HepG2 (cell line): ENCODE measurements around the gene NOP56. TPM values are rescaled to one million over a fixed set of nuclear protein-coding genes. Genes with fewer than 3 reads are reported as not detected.

ENCODE experiments used
- AGO2 ChIP-seq: fragments of 200-400 bp; formaldehyde crosslinking; optimal IDR thresholded peaks from 2 replicates; pipeline ENCODE3; 2017; ENCODE audit warnings: mild to moderate bottlenecking, low read depth, low read length, moderate library complexity
- CEBPG ChIP-seq: IDR thresholded peaks from 2 replicates; pipeline ENCODE4 v1.6.1; 2016
- DR1 ChIP-seq: sonication (generic); formaldehyde crosslinking; IDR thresholded peaks from 2 replicates; pipeline ENCODE4 v1.8.0; 2021; ENCODE audit warnings: mild to moderate bottlenecking, missing genetic modification reagents, inconsistent platforms
- ELF1 ChIP-seq: sonication (generic); formaldehyde crosslinking; IDR thresholded peaks from 2 replicates; pipeline ENCODE4 v1.4.0; 2020; ENCODE audit warnings: missing genetic modification reagents
- ETV5 ChIP-seq: IDR thresholded peaks from 2 replicates; pipeline ENCODE4 v1.6.1; 2018; ENCODE audit warnings: missing biosample characterization, missing genetic modification reagents, inconsistent platforms, borderline replicate concordance
- LCORL ChIP-seq, 2 experiments: fragments of 450-650 bp in 1 of 2; sonication (generic) in 1 of 2; formaldehyde crosslinking in 1 of 2; IDR thresholded peaks; 2 replicates each; pipeline versions ENCODE4 v1.5.0 to v1.6.1; 2017 to 2020; ENCODE audit warnings: antibody characterized with exemption in 1 of 2, missing genetic modification reagents in 1 of 2
- MAFF ChIP-seq: IDR thresholded peaks from 2 replicates; pipeline ENCODE4 v1.6.1; 2011; ENCODE audit warnings: low read depth, low read length, improper control_type of control experiment
- MEF2D ChIP-seq: sonication (generic); formaldehyde crosslinking; IDR thresholded peaks from 2 replicates; pipeline ENCODE4 v1.5.1; 2020; ENCODE audit warnings: mild to moderate bottlenecking, missing genetic modification reagents
- MTF2 ChIP-seq: sonication (generic); formaldehyde crosslinking; IDR thresholded peaks from 2 replicates; pipeline ENCODE4 v1.5.0; 2020; ENCODE audit warnings: missing genetic modification reagents, borderline replicate concordance
- NCOA2 ChIP-seq: sonication (generic); formaldehyde crosslinking; IDR thresholded peaks from 2 replicates; pipeline ENCODE4 v1.8.0; 2022; ENCODE audit warnings: inconsistent platforms
- PHB2 ChIP-seq: fragments of 450-650 bp; IDR thresholded peaks from 2 replicates; pipeline ENCODE4 v1.6.1; 2018; ENCODE audit not compliant: partially characterized antibody
- SOX6 ChIP-seq, 2 experiments: fragments of 450-650 bp in 1 of 2; sonication (generic) in 1 of 2; formaldehyde crosslinking in 1 of 2; IDR thresholded peaks; 2 replicates each; pipeline versions ENCODE4 v1.4.0 to v1.6.1; 2017 to 2020; ENCODE audit warnings: antibody characterized with exemption in 1 of 2, mild to moderate bottlenecking in 1 of 2, missing genetic modification reagents in 1 of 2
- SRSF9 ChIP-seq: fragments of 200-400 bp; formaldehyde crosslinking; IDR thresholded peaks from 2 replicates; pipeline ENCODE4 v1.6.1; 2018; ENCODE audit warnings: borderline replicate concordance, mild to moderate bottlenecking, low read depth, low read length; ENCODE audit not compliant: insufficient read depth, poor library complexity, severe bottlenecking
- TEAD2 ChIP-seq: sonication (generic); formaldehyde crosslinking; IDR thresholded peaks from 2 replicates; pipeline ENCODE4 v1.9.0; 2021; ENCODE audit warnings: missing genetic modification reagents
- TSC22D2 ChIP-seq: sonication (generic); formaldehyde crosslinking; IDR thresholded peaks from 2 replicates; pipeline ENCODE4 v1.5.1; 2020; ENCODE audit warnings: missing genetic modification reagents, mild to moderate bottlenecking, borderline replicate concordance
- YEATS4 ChIP-seq: sonication (generic); formaldehyde crosslinking; IDR thresholded peaks from 2 replicates; pipeline ENCODE4 v1.4.0; 2020; ENCODE audit warnings: missing genetic modification reagents, borderline replicate concordance
- ZBTB7B ChIP-seq: sonication (generic); formaldehyde crosslinking; IDR thresholded peaks from 2 replicates; pipeline ENCODE4 v1.4.0; 2020; ENCODE audit warnings: missing genetic modification reagents
- ZFP36 ChIP-seq: fragments of 150-350 bp; IDR thresholded peaks from 2 replicates; pipeline ENCODE4 v1.6.1; 2018; ENCODE audit warnings: borderline replicate concordance, low read length, low read depth; ENCODE audit not compliant: partially characterized antibody
- ZFP37 ChIP-seq: sonication (generic); formaldehyde crosslinking; IDR thresholded peaks from 2 replicates; pipeline ENCODE4 v1.4.0; 2020; ENCODE audit warnings: missing genetic modification reagents, borderline replicate concordance
- ZKSCAN1 ChIP-seq: fragments of 150-350 bp; IDR thresholded peaks from 2 replicates; pipeline ENCODE4 v1.6.1; 2014; ENCODE audit warnings: low read length
- ZNF160 ChIP-seq: sonication (generic); formaldehyde crosslinking; IDR thresholded peaks from 2 replicates; pipeline ENCODE4 v1.8.0; 2022; ENCODE audit warnings: mild to moderate bottlenecking, inconsistent platforms, missing genetic modification reagents
- ZNF451 ChIP-seq: sonication (generic); formaldehyde crosslinking; IDR thresholded peaks from 2 replicates; pipeline ENCODE4 v1.5.0; 2020; ENCODE audit warnings: mild to moderate bottlenecking, missing genetic modification reagents
- ZNF547 ChIP-seq: sonication (generic); formaldehyde crosslinking; IDR thresholded peaks from 2 replicates; pipeline ENCODE4 v1.5.1; 2020; ENCODE audit warnings: mild to moderate bottlenecking, missing genetic modification reagents
- ZNF570 ChIP-seq: sonication (generic); formaldehyde crosslinking; IDR thresholded peaks from 2 replicates; pipeline ENCODE4 v1.4.0; 2020; ENCODE audit warnings: mild to moderate bottlenecking, missing genetic modification reagents, borderline replicate concordance
- ZNF629 ChIP-seq: sonication (generic); formaldehyde crosslinking; conservative IDR thresholded peaks from 2 replicates; pipeline ENCODE4 v1.5.0; 2020; ENCODE audit warnings: missing genetic modification reagents
- ZNF788 ChIP-seq: sonication (generic); formaldehyde crosslinking; IDR thresholded peaks from 2 replicates; pipeline ENCODE4 v1.5.0; 2020; ENCODE audit warnings: mild to moderate bottlenecking, missing genetic modification reagents, borderline replicate concordance
- ZSCAN30 ChIP-seq: sonication (generic); formaldehyde crosslinking; IDR thresholded peaks from 2 replicates; pipeline ENCODE4 v1.5.0; 2020; ENCODE audit warnings: mild to moderate bottlenecking, missing genetic modification reagents
- polyA plus RNA-seq, 8 experiments: library from polyadenylated mRNA; depleted of rRNA in 3 of 8; stranded (reverse) in 7 of 8; unstranded in 1 of 8; fragments of >200 nt; fragmentation: Illumina TruSeq in 4 of 8; extraction: Trizol in 4 of 8; gene quantifications; 2 replicates each; pipeline versions ENCODE4 v1.2.1 to v1.2.3, GENCODE V29; 2011 to 2016; ENCODE audit warnings: low read depth in 4 of 8, missing spikeins in 1 of 8, mixed read lengths in 1 of 8; ENCODE audit not compliant: insufficient read depth in 1 of 8
- total RNA-seq, 5 experiments: library from RNA; depleted of rRNA; stranded (reverse); fragments of >200 nt; fragmentation: Illumina TruSeq; extraction: Trizol; gene quantifications; 2 replicates each; pipeline ENCODE4 v1.2.3, GENCODE V29; 2016; ENCODE audit warnings: low read depth in 1 of 5
- TF ChIP-seq, protein P1 (sequence below): sonication (generic); formaldehyde crosslinking; IDR thresholded peaks from 2 replicates; pipeline ENCODE4 v1.5.0; 2020; ENCODE audit warnings: missing genetic modification reagents
- TF ChIP-seq, protein P2 (sequence below): sonication (generic); formaldehyde crosslinking; IDR thresholded peaks from 2 replicates; pipeline ENCODE4 v1.4.0; 2020; ENCODE audit warnings: mild to moderate bottlenecking, missing genetic modification reagents

The NOP56 gene
- total and polyA plus RNA-seq, 2 of the 13 experiments (the other 11 are each of a cell fraction or from before 2014, with no cell fraction given): 369 to 1,116 TPM

DNA sequence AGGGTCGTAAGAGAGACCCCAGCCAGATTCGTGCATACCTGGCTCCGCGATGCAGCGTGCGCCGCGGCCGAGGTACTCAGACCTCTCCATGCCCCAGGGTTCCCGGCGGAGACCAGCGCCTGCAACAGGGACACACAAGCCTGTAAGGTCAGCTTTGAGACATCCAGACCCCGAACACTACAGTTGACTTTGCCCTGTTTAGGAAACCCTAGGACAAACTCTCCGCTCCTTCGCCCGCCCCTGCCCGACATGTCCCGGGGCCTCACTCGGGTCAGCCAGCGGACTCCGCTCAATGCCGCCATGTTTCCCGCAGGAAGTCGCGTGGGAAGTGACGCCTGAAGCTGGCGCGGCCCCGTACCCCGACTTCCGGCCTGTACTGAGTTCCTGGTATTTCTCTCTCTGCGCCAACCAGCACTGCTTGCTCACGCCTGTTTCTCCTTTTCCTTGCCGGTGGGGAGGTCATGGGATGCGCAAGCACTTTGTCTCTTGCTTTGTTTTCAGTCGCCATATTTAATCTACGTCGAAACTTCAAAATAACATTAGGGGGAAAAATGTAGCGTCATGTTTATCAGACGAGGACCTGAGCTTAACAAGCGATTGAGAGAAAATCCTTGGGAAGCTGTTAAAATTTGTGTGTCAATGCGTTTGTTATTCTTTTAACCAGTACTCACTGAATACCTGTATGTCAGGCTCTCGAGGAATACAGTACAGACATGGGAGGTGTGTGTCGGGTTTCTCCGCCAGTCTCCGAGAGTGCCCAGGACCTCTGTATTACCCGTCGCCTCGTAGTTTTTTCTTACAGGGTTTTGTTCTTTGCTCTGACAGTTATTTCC is 11.7 kb downstream of the NOP56 start, which contains the start of gene IDH3B (continued):
- TF ChIP-seq PHB2: no peak
- peak; percentile 33; the same call in 1 of the 2 replicates for TF ChIP-seq ZSCAN30 (CRISPR knock-in tag)
- peak; percentile 61 for TF ChIP-seq AGO2
- TF ChIP-seq ZBTB7B (CRISPR knock-in tag): peak; percentile 79; the same call in 1 of the 2 replicates
- no peak for TF ChIP-seq SRSF9
- peak; percentile 82; the same call in 1 of the 2 replicates for TF ChIP-seq ZKSCAN1
- TF ChIP-seq MAFF: 0 out of 2 replicates have a peak, but pooled peaks have one; percentile 6
- peak; percentile 94 for TF ChIP-seq TSC22D2 (CRISPR knock-in tag)
- peak; percentile 49 for TF ChIP-seq CEBPG
- no peak for TF ChIP-seq ZFP36
- peak; percentile 93 for TF ChIP-seq MEF2D (CRISPR knock-in tag)
- TF ChIP-seq ZNF570 (CRISPR knock-in tag): no peak
- TF ChIP-seq ZNF547 (CRISPR knock-in tag): peak; percentile 97
- peak; percentile 21; the same call in 1 of the 2 replicates for TF ChIP-seq ZNF160 (CRISPR knock-in tag)
- TF ChIP-seq LCORL (IDR thresholded peaks at IDR 0.05): peak; percentile 96
- TF ChIP-seq LCORL (CRISPR knock-in tag; IDR thresholded peaks at IDR 0.05): peak; percentile 40; the same call in 1 of the 2 replicates
- 0 out of 2 replicates have a peak, but pooled peaks have one; percentile 34 for TF ChIP-seq TEAD2 (CRISPR knock-in tag)
- TF ChIP-seq NCOA2: peak; percentile 74
- TF ChIP-seq DR1 (CRISPR knock-in tag): peak; percentile 89
- no peak for TF ChIP-seq MTF2 (CRISPR knock-in tag)
- peak; percentile 99 for TF ChIP-seq ETV5 (CRISPR knock-in tag)
- TF ChIP-seq ELF1 (CRISPR knock-in tag): peak; percentile 98
- TF ChIP-seq, protein P1, sequence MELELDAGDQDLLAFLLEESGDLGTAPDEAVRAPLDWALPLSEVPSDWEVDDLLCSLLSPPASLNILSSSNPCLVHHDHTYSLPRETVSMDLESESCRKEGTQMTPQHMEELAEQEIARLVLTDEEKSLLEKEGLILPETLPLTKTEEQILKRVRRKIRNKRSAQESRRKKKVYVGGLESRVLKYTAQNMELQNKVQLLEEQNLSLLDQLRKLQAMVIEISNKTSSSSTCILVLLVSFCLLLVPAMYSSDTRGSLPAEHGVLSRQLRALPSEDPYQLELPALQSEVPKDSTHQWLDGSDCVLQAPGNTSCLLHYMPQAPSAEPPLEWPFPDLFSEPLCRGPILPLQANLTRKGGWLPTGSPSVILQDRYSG (CRISPR knock-in tag): peak; percentile 74; the same call in 1 of the 2 replicates
- TF ChIP-seq, protein P2, sequence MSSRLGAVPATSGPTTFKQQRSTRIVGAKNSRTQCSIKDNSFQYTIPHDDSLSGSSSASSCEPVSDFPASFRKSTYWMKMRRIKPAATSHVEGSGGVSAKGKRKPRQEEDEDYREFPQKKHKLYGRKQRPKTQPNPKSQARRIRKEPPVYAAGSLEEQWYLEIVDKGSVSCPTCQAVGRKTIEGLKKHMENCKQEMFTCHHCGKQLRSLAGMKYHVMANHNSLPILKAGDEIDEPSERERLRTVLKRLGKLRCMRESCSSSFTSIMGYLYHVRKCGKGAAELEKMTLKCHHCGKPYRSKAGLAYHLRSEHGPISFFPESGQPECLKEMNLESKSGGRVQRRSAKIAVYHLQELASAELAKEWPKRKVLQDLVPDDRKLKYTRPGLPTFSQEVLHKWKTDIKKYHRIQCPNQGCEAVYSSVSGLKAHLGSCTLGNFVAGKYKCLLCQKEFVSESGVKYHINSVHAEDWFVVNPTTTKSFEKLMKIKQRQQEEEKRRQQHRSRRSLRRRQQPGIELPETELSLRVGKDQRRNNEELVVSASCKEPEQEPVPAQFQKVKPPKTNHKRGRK (CRISPR knock-in tag): no peak
- peak; percentile 79; the same call in 1 of the 2 replicates for TF ChIP-seq ZNF451 (CRISPR knock-in tag)
- TF ChIP-seq SOX6 (IDR thresholded peaks at IDR 0.05): no peak
- TF ChIP-seq SOX6 (CRISPR knock-in tag; IDR thresholded peaks at IDR 0.05): peak; percentile 84
- TF ChIP-seq ZNF629: no peak
- peak; percentile 98 for TF ChIP-seq ZNF788 (CRISPR knock-in tag)
- TF ChIP-seq YEATS4: peak; percentile 87
- TF ChIP-seq ZFP37 (CRISPR knock-in tag): peak; percentile 64; the same call in 1 of the 2 replicates
